Measurements from ENCODE around the gene ZBTB25. TPM values are rescaled to one million over a fixed set of nuclear protein-coding genes. Genes with fewer than 3 reads are reported as not detected.
A peak's percentile ranks its signal among the peaks of the same experiment; 100 is the strongest.

Gene ZBTB25
- total RNA-seq, 1 donor from 2014 or later: 2.4 TPM

GRCh38 chr14:64411001-64411400, 92.6 kb downstream of the ZBTB25 start:
- DNase-seq (ENCODE audit: low read depth): no peak
- TF ChIP-seq, protein P1, sequence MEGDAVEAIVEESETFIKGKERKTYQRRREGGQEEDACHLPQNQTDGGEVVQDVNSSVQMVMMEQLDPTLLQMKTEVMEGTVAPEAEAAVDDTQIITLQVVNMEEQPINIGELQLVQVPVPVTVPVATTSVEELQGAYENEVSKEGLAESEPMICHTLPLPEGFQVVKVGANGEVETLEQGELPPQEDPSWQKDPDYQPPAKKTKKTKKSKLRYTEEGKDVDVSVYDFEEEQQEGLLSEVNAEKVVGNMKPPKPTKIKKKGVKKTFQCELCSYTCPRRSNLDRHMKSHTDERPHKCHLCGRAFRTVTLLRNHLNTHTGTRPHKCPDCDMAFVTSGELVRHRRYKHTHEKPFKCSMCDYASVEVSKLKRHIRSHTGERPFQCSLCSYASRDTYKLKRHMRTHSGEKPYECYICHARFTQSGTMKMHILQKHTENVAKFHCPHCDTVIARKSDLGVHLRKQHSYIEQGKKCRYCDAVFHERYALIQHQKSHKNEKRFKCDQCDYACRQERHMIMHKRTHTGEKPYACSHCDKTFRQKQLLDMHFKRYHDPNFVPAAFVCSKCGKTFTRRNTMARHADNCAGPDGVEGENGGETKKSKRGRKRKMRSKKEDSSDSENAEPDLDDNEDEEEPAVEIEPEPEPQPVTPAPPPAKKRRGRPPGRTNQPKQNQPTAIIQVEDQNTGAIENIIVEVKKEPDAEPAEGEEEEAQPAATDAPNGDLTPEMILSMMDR (conservative IDR thresholded peaks at IDR 0.05; ENCODE audit: low read depth, low read length): no peak
- H3K4me3 ChIP-seq (ENCODE audit: low read depth, low read length): no peak overlapping the region

- H3K4me3 ChIP-seq (ENCODE audit: low read depth, low read length): no peak overlapping the region
- DNase-seq (ENCODE audit: low read depth): peak; percentile 61
- TF ChIP-seq, protein P1 (conservative IDR thresholded peaks at IDR 0.05; ENCODE audit: low read depth, low read length): no peak
These were observed 93.4 kb downstream of the ZBTB25 start for GRCh38 chr14:64410084-64410774.

- DNase-seq (ENCODE audit: low read depth): no peak
- no peak overlapping the region for H3K4me3 ChIP-seq (ENCODE audit: low read depth, low read length)
- TF ChIP-seq, protein P1 (conservative IDR thresholded peaks at IDR 0.05; ENCODE audit: low read depth, low read length): no peak
These were observed 94.3 kb downstream of the ZBTB25 start for GRCh38 chr14:64409126-64409920.

DNA sequence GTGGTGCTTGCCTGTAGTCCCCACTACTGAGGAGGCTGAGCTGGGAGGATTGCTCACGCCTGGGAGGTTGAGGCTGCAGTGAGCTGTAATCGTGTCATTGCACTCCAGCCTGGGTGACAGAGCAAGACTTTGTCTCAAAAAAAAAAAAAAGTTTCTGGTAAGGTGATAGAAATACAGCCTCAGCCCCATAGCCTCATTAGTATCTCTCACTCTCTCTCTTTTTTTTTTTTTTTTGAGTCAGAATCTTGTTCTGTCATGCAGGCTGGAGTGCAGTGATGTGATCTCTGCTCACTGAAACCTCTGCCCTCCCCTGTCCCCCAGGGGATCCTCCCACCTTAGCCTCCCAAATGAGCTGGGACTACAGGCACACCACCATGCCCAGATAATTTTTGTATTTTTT, 96.3 kb downstream of the ZBTB25 start:
- TF ChIP-seq, protein P1 (conservative IDR thresholded peaks at IDR 0.05; ENCODE audit: low read depth, low read length): no peak
- DNase-seq (ENCODE audit: low read depth): no peak
- H3K4me3 ChIP-seq (ENCODE audit: low read depth, low read length): no peak overlapping the region

DNA sequence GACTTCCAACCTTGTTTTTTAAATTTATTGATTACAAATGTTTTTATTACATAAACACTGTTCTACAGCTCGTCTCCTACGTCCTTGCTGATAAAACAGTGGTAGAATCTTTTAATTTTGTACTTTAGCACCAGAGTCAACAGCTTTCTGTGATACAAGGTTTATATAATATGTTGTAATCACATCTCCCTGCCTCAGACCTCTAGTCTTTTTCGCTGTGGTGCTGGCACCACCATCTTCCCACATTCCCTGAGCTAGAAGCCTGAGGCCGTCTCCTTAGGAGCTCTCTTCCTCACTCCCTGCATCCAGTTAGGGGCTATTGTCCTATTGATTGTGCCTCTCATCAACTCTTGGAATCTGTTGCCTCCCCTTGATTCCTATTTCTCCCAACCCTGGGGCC, 98.3 kb downstream of the ZBTB25 start:
- DNase-seq (ENCODE audit: low read depth): no peak
- TF ChIP-seq, protein P1 (conservative IDR thresholded peaks at IDR 0.05; ENCODE audit: low read depth, low read length): no peak
- no peak overlapping the region for H3K4me3 ChIP-seq (ENCODE audit: low read depth, low read length)

DNA sequence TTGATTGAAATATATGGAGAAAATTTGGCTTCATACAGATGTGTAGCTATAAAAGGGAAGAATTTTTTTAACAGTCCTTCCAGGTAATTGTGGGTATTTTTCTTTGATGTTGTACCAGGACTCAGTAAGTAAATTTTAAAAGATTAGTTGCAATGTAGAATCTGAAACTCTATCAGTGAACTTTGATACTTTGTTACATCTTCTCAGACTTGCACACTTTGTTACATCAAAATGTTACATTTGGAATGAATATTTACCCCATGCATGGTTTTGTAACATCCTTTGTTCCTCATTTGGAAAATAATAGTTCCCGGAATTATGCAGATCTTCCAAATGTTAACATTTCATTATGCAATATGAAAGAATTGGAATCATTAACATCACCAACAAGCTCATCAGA, 101.7 kb downstream of the ZBTB25 start:
- no peak for DNase-seq (ENCODE audit: low read depth)
- no peak overlapping the region for H3K4me3 ChIP-seq (ENCODE audit: low read depth, low read length)
- TF ChIP-seq, protein P1 (conservative IDR thresholded peaks at IDR 0.05; ENCODE audit: low read depth, low read length): no peak

Data from epithelial cell of proximal tubule (primary cell).